Measurements from ENCODE around the gene GPRIN3.

GPRIN3 gene

GRCh38 chr4:89253311-89253710 lies 54.3 kb downstream of the GPRIN3 start:
- no peak for DNase-seq

GRCh38 chr4:89251396-89251795 lies 56.2 kb downstream of the GPRIN3 start:
- DNase-seq = no peak

DNA sequence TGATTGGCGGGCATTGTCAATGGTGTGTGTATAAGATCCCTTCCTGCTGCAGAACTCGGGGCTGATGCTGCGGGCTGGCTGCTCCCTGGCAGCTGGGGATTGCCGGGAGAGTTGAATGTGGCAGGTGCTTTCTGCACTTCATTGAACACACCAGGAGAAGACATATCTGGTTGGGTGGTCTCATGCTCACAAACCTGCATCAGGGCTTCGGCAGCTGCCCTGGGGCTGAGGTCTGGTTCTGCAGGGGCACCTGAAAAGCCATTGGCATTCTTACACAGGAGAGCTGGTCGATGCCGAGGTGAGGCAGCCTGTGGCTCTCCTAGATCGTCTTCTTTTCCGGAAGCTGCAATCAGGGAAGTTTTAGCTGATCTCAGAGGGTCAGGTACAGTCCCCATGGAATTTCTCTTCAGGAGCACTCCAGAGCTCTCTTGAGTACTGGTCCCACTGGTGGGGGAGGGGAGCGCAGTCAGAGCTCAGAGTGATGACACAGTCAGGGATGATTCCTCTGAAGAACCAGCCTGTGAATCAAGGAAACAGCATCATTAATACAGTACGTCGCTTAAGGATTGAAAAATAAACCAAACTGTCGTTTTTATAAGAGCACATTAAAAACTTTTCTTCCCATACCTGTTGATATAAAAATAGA lies 57.8 kb downstream of the GPRIN3 start:
- no peak for DNase-seq

DNA sequence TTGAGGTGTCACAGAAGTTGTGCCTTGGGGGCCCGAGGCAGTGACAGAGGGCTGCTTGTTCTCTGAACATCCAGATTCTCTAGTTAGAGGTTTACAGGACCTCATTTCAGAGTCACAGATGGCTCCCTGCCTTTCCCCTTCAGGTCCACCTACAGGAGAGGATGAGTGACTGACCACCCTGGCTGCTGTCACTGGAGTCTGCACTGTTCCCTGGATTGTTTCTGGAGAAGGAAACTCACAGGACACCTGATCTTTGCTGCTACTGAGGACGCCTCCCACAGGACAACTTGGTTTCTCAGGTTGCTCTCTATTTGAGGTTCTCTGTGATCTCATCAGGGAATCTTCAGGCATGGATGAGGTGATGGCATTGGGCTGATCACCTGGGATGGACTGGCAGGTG lies 58.3 kb downstream of the GPRIN3 start:
- no peak for DNase-seq

- DNase-seq = no peak
Measured at GRCh38 chr4:89248879-89249281, 58.7 kb downstream of the GPRIN3 start.

- no peak for DNase-seq
Measured at GRCh38 chr4:89247951-89248350, 59.6 kb downstream of the GPRIN3 start.

DNA sequence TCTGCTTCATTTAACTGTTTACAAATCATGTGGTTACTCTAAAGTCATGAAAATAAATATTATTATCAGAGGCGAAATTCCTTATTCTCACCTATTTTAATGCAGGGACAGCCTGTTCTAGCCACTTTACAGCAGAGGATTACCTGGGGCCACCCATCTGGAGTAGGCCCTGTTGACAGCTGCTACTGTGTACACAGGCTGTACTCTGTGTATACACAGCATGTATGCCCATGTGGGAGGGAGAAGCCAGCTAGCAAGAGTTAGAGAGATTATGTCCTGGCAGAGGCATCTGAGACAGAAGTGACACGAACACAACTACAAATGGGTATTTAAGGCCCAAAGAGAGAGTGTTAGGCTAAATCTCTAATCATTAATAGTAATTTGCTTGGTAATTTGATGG lies 62.1 kb downstream of the GPRIN3 start:
- DNase-seq = no peak

GRCh38 chr4:89243733-89244252 lies 63.8 kb downstream of the GPRIN3 start:
- no peak for DNase-seq

DNA sequence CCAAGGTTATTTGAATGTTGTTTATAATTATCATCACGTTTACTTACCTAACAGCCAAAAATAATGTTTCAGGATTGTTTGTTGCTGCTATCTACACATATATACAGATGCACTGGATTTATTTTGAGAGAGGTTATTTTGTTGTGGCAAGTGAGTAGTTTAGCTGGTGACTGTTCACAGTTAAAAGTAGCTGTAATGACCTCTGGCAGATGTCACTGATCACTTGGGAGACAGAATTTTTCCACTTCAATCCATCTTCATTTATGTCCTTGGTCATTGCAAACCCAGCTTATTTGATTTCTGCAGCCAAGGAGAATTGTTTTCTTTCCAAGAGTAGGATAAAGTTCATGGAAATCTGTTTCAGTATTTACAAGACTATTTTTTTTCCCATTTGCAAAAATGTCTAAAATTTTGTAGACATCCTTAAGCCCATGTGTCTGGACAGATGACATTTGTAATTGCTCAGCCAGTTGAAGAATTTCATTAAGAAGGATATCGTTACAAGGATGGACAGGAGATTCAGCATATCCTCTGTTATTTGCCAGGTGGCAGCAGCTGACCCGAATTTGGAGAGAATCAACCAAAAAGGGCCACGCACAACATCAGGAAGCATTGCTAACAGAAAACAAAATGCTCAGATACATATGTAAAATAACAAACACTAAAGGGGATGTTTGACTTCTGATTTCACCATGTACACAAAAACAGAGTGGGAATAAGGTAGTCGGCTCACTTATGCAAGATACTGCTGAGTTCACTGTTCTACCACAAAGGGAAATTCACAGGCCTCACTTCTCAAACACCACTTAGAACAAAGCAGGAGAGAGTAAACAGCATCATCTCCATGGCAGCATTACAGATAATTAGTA lies 64.5 kb downstream of the GPRIN3 start:
- no peak for DNase-seq

GRCh38 chr4:89242216-89242615 lies 65.4 kb downstream of the GPRIN3 start:
- no peak for DNase-seq

DNA sequence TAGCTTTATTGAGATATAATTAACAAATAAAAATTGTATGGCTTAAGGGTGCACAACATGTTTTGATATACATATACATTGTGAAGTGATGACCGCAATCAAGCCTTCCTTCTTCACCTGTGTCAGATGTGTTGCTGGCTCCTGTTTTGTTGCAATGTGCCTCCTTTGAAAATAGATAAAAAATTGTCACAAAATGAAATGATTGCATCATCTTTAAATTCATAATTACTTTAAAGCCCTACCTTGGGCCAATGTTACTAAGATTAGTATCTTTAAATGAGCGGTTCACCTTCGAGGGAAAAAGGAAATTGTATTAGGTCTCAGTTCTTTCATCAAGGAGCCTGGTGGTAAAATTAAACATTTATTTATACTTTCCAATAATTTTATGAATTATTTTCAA lies 77.3 kb downstream of the GPRIN3 start:
- no peak for DNase-seq

DNA sequence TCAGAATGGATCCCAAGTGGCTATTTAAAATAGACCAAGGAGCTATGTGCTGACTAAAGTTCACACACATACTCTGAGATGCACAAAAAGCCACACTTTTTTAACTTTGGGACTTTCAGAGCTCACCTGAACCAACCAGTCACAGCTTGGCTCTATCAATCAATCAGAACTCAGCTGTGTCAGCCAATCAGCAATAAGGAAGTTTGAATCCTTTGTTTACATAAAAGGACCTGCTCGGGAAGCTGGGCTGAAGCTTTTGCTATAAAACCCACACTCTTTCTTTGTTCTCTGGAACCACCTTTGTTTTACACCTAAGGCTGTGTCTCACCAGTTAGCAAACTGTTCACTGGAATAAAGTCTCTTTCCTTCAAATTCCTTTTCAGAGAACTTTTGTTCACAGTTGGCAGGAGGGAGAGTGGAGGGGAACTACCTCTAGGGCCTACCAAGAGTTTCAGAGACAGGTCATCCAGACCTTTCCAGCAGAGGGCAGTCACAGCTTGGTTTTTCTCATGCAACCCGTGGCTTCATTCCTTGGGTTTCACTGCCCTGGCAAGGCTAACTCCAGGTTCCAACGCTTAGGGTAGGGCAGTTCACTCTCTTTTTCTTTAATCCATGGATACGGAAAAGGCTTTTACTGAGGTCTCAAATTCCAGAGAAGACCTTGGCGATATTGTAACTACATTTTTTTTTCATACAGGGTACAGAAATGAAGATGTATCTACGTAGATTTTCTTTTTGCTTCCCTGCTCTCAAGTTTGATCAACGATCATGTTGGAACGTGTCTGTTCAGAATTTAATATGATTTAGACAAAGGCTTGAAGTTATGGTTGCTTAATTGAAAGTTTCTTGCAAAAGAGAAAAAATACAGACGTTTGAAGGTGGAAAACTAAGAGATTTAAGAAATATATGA lies 80.7 kb downstream of the GPRIN3 start:
- DNase-seq = peak; percentile 59

GRCh38 chr4:89222170-89222569 lies 85.4 kb downstream of the GPRIN3 start:
- DNase-seq = no peak

- DNase-seq = no peak
Measured at GRCh38 chr4:89221167-89221867, 86.3 kb downstream of the GPRIN3 start.

DNA sequence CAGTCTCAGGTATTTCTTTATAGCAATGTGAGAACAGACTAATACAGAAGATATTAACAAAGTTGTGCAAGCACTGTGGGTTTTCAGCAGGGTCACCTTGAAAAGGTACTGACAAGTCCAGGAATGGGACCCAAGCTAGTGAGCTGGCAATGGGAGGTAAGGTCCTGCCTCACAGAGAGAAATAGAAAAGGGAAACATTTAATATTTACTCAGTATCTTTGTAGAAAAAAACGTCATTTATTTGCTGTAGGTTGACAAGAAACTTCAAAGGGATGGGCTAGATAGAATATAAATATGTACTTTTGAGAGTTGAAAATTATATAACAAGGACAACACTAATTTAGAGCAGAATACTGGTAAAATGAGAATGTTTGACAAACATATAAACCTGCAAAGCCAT lies 89.0 kb downstream of the GPRIN3 start:
- no peak for DNase-seq

GRCh38 chr4:89217604-89218003 lies 90.0 kb downstream of the GPRIN3 start:
- DNase-seq = no peak

DNA sequence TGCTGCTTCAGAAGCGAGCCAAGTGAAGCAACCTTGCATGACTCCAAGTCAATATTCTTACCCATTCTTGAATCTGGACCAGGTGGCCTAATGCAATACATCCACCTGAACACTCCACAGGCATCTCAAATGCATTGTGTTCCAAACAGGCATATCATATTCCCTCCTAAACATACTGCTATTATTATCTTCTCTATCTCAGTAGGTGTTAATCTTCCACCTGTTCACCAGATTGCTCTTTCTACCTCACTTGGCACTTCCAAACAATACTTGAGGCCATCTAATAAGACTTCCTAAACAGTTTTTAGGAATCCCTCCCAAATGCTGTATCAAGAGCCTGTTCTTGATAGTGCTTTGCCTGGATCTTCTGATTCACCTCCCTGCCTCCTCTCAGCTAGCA lies 90.7 kb downstream of the GPRIN3 start:
- no peak for DNase-seq

DNA sequence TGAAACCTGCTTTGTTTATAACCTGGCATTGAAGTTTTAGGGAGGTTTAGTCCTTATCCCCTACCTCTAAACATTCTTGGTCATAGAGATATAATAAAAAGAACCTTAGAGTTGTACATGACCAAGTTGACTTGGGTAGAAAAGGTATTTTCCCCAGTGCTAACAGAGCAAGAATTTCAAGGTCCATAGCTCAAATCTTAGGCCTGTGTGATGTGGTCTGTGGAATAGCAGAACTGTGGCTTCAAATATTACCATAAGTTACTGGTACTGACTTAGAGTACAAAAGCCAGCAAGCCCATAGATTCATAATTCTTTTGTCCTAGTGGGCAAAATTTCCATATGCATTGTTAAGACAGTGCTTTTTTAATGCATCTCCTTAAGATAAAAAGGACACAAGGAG lies 91.2 kb downstream of the GPRIN3 start:
- DNase-seq = no peak

DNA sequence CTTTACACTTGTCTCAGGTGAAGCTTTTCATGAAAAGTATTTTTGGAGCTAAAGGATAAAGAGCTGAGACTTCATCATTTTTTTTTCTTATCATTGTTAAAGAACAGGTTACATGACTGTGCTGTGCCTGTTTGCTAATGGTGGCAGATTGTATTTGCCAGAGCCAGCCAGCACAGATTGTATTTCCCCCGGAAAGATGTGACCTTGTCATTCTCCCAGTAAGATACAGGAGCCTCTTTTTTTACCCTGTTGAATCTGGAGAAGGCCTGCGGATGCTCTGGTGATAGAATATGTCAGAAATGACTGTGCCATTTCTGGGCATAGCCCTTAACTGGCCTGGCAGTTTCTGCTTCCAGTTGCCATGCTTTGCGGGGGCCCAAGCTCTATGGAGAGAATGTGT lies 91.9 kb downstream of the GPRIN3 start:
- no peak for DNase-seq

DNA sequence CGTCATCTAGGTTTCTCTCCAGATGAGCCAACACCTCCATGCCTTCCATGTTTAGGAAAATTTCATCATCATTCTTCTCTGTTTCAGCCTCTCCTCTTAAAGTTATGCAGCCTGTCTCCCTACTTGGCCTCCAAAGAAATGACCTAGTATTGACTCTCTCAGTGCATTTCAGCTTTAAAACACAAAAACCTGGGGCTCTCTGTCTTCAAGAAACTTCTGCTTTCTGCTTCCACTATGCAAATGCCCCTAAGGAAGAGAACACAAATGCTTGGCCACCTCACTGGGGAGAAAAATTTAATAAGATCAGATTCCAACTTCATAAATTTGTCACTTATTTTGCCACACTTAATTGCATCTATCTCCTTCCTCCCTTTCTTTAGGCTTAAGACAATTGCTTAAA lies 93.3 kb downstream of the GPRIN3 start:
- no peak for DNase-seq

DNA sequence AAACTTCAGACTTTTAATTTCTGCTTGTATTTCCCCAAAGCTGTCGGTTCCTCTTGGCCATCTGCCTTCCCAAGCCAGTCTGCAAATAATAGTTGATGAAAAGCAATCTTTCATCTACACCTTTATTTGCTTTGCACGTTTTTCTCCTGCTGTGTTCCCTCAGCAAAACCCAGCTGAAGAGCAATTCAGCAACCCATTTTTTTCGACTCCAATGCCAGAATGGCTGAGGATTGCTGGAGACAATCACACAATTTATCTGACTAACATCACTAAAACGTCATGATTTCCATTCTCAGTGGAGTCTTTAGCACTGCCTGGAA lies 94.3 kb downstream of the GPRIN3 start:
- no peak for DNase-seq

- no peak for DNase-seq
Measured at GRCh38 chr4:89212666-89213381, 94.8 kb downstream of the GPRIN3 start.
